ENCODE results near the gene PGS1.

PGS1 gene

DNA sequence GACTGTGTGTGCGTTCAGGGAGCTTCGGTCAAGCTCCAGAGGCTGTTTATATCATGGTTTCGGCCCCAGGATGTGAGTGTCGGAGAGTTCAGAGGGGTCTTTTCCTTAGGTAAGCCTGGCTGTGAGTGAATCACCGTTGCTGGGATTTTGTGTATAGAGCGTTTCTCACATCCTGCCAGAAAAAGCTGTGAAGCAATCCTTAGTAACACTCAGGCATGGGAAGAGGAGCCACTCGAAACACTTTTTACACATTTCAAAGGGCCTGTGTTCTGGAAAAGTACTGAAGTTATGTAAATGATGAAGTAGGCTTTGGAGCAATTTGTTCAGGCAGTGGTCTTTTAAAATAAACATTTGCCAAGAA lies 662 bp downstream of the PGS1 start:
- TF ChIP-seq, protein P1, sequence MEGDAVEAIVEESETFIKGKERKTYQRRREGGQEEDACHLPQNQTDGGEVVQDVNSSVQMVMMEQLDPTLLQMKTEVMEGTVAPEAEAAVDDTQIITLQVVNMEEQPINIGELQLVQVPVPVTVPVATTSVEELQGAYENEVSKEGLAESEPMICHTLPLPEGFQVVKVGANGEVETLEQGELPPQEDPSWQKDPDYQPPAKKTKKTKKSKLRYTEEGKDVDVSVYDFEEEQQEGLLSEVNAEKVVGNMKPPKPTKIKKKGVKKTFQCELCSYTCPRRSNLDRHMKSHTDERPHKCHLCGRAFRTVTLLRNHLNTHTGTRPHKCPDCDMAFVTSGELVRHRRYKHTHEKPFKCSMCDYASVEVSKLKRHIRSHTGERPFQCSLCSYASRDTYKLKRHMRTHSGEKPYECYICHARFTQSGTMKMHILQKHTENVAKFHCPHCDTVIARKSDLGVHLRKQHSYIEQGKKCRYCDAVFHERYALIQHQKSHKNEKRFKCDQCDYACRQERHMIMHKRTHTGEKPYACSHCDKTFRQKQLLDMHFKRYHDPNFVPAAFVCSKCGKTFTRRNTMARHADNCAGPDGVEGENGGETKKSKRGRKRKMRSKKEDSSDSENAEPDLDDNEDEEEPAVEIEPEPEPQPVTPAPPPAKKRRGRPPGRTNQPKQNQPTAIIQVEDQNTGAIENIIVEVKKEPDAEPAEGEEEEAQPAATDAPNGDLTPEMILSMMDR (IDR thresholded peaks at IDR 0.05), result no peak
- Histone ChIP-seq H3K36me3 (no peaks in the 10 kb centered on the region), H3K4me3 (ENCODE audit: low read depth in 1 of 2, low read length in 1 of 2) (peak overlapping the region; percentile 78 to 92), H3K4me1 (ENCODE audit: control insufficient read depth in 1 of 2, insufficient read depth in 1 of 2, low read depth in 1 of 2, low read length in 1 of 2) (peaks cover 90 to 92% of the 10 kb centered on the region in 2 experiments), H3K27me3 (no peaks in the 10 kb centered on the region), H3K9me3 (no peaks in the 10 kb centered on the region), H3K27ac (peak overlapping the region; percentile 97)

- no peaks in the 10 kb centered on the region for H3K9me3 ChIP-seq
- H3K27ac ChIP-seq, result peak overlapping the region; percentile 97
- no peaks in the 10 kb centered on the region for H3K36me3 ChIP-seq
- peak overlapping the region; percentile 31 to 78 for H3K4me3 ChIP-seq (ENCODE audit: low read depth in 1 of 2, low read length in 1 of 2)
- peaks cover 94 to 95% of the 10 kb centered on the region in 2 experiments for H3K4me1 ChIP-seq (ENCODE audit: control insufficient read depth in 1 of 2, insufficient read depth in 1 of 2, low read depth in 1 of 2, low read length in 1 of 2)
- TF ChIP-seq, protein P1 (IDR thresholded peaks at IDR 0.05), result no peak
- H3K27me3 ChIP-seq, result no peaks in the 10 kb centered on the region
Measured at GRCh38 chr17:78380370-78380769, 1.9 kb downstream of the PGS1 start.

GRCh38 chr17:78381601-78382232 lies 3.3 kb downstream of the PGS1 start:
- Histone ChIP-seq H3K36me3 (no peaks in the 10 kb centered on the region), H3K4me3 (ENCODE audit: low read depth in 1 of 2, low read length in 1 of 2) (peak overlapping the region; percentile 31 to 44), H3K27me3 (no peaks in the 10 kb centered on the region), H3K27ac (peak overlapping the region; percentile 97), H3K9me3 (no peaks in the 10 kb centered on the region), H3K4me1 (ENCODE audit: control insufficient read depth in 1 of 2, insufficient read depth in 1 of 2, low read depth in 1 of 2, low read length in 1 of 2) (peaks cover 94 to 95% of the 10 kb centered on the region in 2 experiments)
- TF ChIP-seq, protein P1 (IDR thresholded peaks at IDR 0.05), result no peak

DNA sequence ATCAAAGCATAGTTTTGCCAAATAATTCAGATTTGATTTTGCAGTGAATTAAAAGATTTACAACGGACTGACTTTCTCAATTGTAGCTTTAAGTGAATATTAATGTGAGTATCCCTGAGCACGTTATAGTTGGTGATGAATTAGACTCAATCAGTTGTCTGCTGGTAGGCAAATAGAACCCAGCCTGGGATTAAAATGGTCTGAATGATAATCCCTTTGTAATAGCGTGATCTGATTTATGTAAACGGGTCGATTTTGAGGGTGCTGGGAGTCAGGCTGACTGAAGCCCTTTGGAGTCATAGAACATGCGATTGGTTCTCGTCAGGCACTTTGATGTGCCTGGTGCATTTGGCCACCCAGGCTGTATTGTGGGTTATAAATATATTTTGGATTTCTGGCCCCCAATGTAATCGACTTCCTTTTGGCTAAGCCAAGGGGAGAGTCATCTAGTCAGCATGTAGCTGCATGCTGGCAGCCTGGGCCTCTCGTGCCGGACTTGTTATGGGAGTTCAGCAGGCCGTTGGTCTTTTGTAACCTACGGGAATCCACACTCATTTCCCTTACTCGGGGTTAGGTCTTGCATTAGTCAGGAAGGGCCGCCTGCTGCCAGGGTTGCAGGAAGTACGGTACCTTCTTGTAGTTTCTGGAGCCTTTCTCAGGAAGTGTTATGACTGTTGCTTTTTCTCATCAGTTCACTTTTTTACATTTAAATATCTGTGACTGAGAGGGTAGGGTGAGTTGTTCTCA lies 5.4 kb downstream of the PGS1 start:
- Histone ChIP-seq H3K27me3 (no peaks in the 10 kb centered on the region), H3K27ac (peak overlapping the region; percentile 97), H3K4me1 (ENCODE audit: control insufficient read depth in 1 of 2, insufficient read depth in 1 of 2, low read depth in 1 of 2, low read length in 1 of 2) (peaks cover 99 to 100% of the 10 kb centered on the region in 2 experiments), H3K36me3 (no peaks in the 10 kb centered on the region), H3K9me3 (no peaks in the 10 kb centered on the region), H3K4me3 (ENCODE audit: low read depth in 1 of 2, low read length in 1 of 2) (peak overlapping the region; percentile 58 to 59)
- TF ChIP-seq, protein P1 (IDR thresholded peaks at IDR 0.05), result no peak

- Histone ChIP-seq H3K4me1 (ENCODE audit: control insufficient read depth in 1 of 2, insufficient read depth in 1 of 2, low read depth in 1 of 2, low read length in 1 of 2) (peaks cover 100% of the 10 kb centered on the region in 2 experiments), H3K36me3 (no peaks in the 10 kb centered on the region), H3K27me3 (no peaks in the 10 kb centered on the region), H3K27ac (peak overlapping the region; percentile 97), H3K4me3 (ENCODE audit: low read depth in 1 of 2, low read length in 1 of 2) (peak overlapping the region; percentile 58 to 59), H3K9me3 (no peaks in the 10 kb centered on the region)
- TF ChIP-seq, protein P1 (IDR thresholded peaks at IDR 0.05), result peak; percentile 12
Measured at GRCh38 chr17:78384479-78385175, 6.2 kb downstream of the PGS1 start.
